GM19351 (cell line): ENCODE measurements around the gene RTP5.

Source experiments
- ATAC-seq: cut with Tn5 transposase; IDR thresholded peaks from one replicate; pipeline ENCODE4 v1.9.1; 2021; ENCODE audit warnings: mild to moderate bottlenecking, moderate library complexity; ENCODE audit not compliant: unreplicated experiment

The RTP5 gene

GRCh38 chr2:241843321-241844065 is 26.0 kb upstream of the RTP5 start:
- peak; percentile 14 for ATAC-seq

GRCh38 chr2:241844066-241844728 is 25.3 kb upstream of the RTP5 start:
- peak; percentile 62 for ATAC-seq

- ATAC-seq: no peak
Measured at GRCh38 chr2:241844831-241845578, 24.5 kb upstream of the RTP5 start.

GRCh38 chr2:241846406-241846805 is 23.1 kb upstream of the RTP5 start:
- ATAC-seq: no peak

GRCh38 chr2:241848761-241849615 is 20.5 kb upstream of the RTP5 start:
- ATAC-seq: no peak

GRCh38 chr2:241849616-241850543 is 19.6 kb upstream of the RTP5 start:
- no peak for ATAC-seq

GRCh38 chr2:241850544-241851324 is 18.8 kb upstream of the RTP5 start:
- ATAC-seq: no peak

GRCh38 chr2:241851325-241852115 is 18.0 kb upstream of the RTP5 start:
- no peak for ATAC-seq

GRCh38 chr2:241852116-241852980 is 17.2 kb upstream of the RTP5 start:
- no peak for ATAC-seq

- no peak for ATAC-seq
Measured at GRCh38 chr2:241852981-241853631, 16.4 kb upstream of the RTP5 start.

GRCh38 chr2:241853651-241854341 is 15.7 kb upstream of the RTP5 start:
- ATAC-seq: no peak

- no peak for ATAC-seq
Measured at GRCh38 chr2:241854342-241855244, 14.9 kb upstream of the RTP5 start.

- no peak for ATAC-seq
Measured at GRCh38 chr2:241855245-241855887, 14.2 kb upstream of the RTP5 start.

GRCh38 chr2:241855888-241856422 is 13.6 kb upstream of the RTP5 start:
- no peak for ATAC-seq
